Prostate gland (tissue), 2 donors: Measurements from ENCODE around the gene MEF2A.

Source experiments
- CTCF ChIP-seq, 4 experiments: fragments of 200-600 bp in 2 of 4; fragments of 450-650 bp in 2 of 4; sonication (generic) in 2 of 4; IDR thresholded peaks; 1 replicate in 3 of 4; 2 replicates in 1 of 4; pipeline ENCODE4 v1.5.1; 2016 to 2019; ENCODE audit warnings: antibody characterized with exemption in 4 of 4, mild to moderate bottlenecking in 2 of 4, moderate library complexity in 2 of 4
- POLR2A ChIP-seq: fragments of 450-650 bp; IDR thresholded peaks from one replicate; pipeline ENCODE4 v1.6.1; 2016; ENCODE audit warnings: antibody characterized with exemption, mild to moderate bottlenecking
- POLR2AphosphoS5 ChIP-seq: sonication (generic); formaldehyde crosslinking; IDR thresholded peaks from one replicate; pipeline ENCODE4 v1.6.1; 2017; ENCODE audit warnings: antibody characterized with exemption

GRCh38 chr15:99720533-99720932 is 154.7 kb downstream of the MEF2A start:
- TF ChIP-seq POLR2A = no peak
- no peak for TF ChIP-seq CTCF (IDR thresholded peaks at IDR 0.05)
- TF ChIP-seq POLR2AphosphoS5 = no peak
